ENCODE measurements around the gene CCNT1. TPM values are rescaled to one million over a fixed set of nuclear protein-coding genes. Genes with fewer than 3 reads are reported as not detected.

Gene CCNT1
- total and polyA plus RNA-seq, 2 of the 13 experiments (the other 11 are each of a cell fraction or from before 2014, with no cell fraction given), result 18.0 to 28.2 TPM

DNA sequence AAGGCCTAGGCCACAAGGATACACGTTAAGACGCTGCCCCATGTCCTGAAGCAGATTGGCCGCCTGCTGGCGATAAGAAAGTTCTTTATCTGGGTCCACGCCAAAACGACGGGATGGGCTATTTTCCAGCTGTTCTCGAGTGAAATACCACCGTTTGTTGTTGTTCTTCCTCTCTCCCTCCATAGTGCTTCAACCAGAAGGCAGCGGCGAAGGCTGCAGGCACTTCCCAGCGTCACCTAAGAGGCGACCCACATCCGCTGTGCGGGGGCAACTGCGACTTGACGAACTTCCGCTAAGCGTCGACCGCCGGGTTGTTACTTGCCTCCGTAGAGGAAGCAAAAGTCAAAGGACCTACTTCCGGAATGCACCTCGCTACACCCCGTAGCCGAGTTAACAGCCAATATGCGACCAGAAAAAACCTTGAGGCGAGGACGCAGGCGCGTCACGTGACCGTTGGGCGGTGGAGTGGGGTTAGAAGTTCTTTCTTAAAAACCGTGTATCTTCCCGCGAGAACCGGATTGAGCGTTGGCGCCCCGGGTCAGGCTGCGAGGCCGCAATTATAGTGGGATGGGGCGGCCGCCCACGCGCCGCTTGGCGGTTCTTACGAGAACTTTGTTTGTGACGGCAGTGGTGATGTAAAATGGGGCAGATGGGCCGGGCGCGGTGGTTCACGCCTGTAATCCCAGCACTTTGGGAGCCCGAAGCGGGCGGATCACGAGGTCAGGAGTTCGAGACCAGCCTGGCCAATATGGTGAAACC, at the start of gene CCNT1 (continued):
- peak; percentile 93 for TF ChIP-seq REPIN1 (CRISPR knock-in tag; IDR thresholded peaks at IDR 0.05; ENCODE audit: borderline replicate concordance, low read depth)
- TF ChIP-seq REL (CRISPR knock-in tag; conservative IDR thresholded peaks at IDR 0.05), result no peak
- TF ChIP-seq, protein P1, sequence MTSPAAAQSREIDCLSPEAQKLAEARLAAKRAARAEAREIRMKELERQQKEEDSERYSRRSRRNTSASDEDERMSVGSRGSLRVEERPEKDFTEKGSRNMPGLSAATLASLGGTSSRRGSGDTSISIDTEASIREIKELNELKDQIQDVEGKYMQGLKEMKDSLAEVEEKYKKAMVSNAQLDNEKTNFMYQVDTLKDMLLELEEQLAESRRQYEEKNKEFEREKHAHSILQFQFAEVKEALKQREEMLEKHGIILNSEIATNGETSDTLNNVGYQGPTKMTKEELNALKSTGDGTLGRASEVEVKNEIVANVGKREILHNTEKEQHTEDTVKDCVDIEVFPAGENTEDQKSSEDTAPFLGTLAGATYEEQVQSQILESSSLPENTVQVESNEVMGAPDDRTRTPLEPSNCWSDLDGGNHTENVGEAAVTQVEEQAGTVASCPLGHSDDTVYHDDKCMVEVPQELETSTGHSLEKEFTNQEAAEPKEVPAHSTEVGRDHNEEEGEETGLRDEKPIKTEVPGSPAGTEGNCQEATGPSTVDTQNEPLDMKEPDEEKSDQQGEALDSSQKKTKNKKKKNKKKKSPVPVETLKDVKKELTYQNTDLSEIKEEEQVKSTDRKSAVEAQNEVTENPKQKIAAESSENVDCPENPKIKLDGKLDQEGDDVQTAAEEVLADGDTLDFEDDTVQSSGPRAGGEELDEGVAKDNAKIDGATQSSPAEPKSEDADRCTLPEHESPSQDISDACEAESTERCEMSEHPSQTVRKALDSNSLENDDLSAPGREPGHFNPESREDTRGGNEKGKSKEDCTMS (CRISPR knock-in tag; conservative IDR thresholded peaks at IDR 0.05), result no peak
- TF ChIP-seq CCDC6 (CRISPR knock-in tag; IDR thresholded peaks at IDR 0.05), result no peak; the same call in 1 of the 2 replicates
- TF ChIP-seq HCFC1 (IDR thresholded peaks at IDR 0.05; ENCODE audit: low read depth, low read length), result peak; percentile 64
- TF ChIP-seq NCOA1 (CRISPR knock-in tag; IDR thresholded peaks at IDR 0.05), result no peak
- peak; percentile 67; the same call in 1 of the 2 replicates for TF ChIP-seq CBFB (CRISPR knock-in tag; IDR thresholded peaks at IDR 0.05)
- TF ChIP-seq MEF2D (CRISPR knock-in tag; IDR thresholded peaks at IDR 0.05), result peak; percentile 93
- TF ChIP-seq HDAC2 (CRISPR knock-in tag; IDR thresholded peaks at IDR 0.05), result peak; percentile 80
- TF ChIP-seq ZNF549 (CRISPR knock-in tag; IDR thresholded peaks at IDR 0.05), result no peak
- peak; percentile 71; the same call in 1 of the 2 replicates for TF ChIP-seq SNAI1 (CRISPR knock-in tag; IDR thresholded peaks at IDR 0.05; ENCODE audit: borderline replicate concordance)
- TF ChIP-seq ZNF678 (CRISPR knock-in tag; IDR thresholded peaks at IDR 0.05), result no peak
- TF ChIP-seq AKAP8 (CRISPR knock-in tag; IDR thresholded peaks at IDR 0.05), result no peak
- 0 out of 2 replicates have a peak, but pooled peaks have one; percentile 27 for TF ChIP-seq HMG20B (CRISPR knock-in tag; conservative IDR thresholded peaks at IDR 0.05)
- TF ChIP-seq SP140L (CRISPR knock-in tag; IDR thresholded peaks at IDR 0.05; ENCODE audit: borderline replicate concordance), result peak; percentile 15; the same call in 1 of the 2 replicates
- TF ChIP-seq ZNF776 (CRISPR knock-in tag; IDR thresholded peaks at IDR 0.05), result 0 out of 2 replicates have a peak, but pooled peaks have one; percentile 50
- TF ChIP-seq ZNF142 (CRISPR knock-in tag; IDR thresholded peaks at IDR 0.05), result no peak
- peak; percentile 89 for TF ChIP-seq DMAP1 (CRISPR knock-in tag; IDR thresholded peaks at IDR 0.05)
- TF ChIP-seq MZF1 (CRISPR knock-in tag; IDR thresholded peaks at IDR 0.05; ENCODE audit: borderline replicate concordance), result 0 out of 2 replicates have a peak, but pooled peaks have one; percentile 65
- TF ChIP-seq GRHL1 (CRISPR knock-in tag; conservative IDR thresholded peaks at IDR 0.05), result no peak
